NB4 (cell line): ENCODE data around the gene DOCK4.

Source experiments
- CTCF ChIP-seq: IDR thresholded peaks from one replicate; pipeline ENCODE4 v1.5.1; 2012; ENCODE audit warnings: low read depth, low read length
- POLR2A ChIP-seq: IDR thresholded peaks from 2 replicates; pipeline ENCODE4 v1.6.1; 2011; ENCODE audit warnings: mild to moderate bottlenecking; ENCODE audit not compliant: insufficient read length; ENCODE audit errors: extremely low read depth
- TF ChIP-seq, protein P1 (sequence below): IDR thresholded peaks from 2 replicates; pipeline ENCODE4 v1.6.1; 2011; ENCODE audit warnings: low read depth, low read length

GRCh38 chr7:112225006-112225405 is 18.8 kb upstream of the DOCK4 start:
- TF ChIP-seq, protein P1, sequence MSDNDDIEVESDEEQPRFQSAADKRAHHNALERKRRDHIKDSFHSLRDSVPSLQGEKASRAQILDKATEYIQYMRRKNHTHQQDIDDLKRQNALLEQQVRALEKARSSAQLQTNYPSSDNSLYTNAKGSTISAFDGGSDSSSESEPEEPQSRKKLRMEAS = no peak
- no peak for TF ChIP-seq CTCF
- no peak for TF ChIP-seq POLR2A
